Spleen (tissue), 7 donors: ENCODE data around the gene CBFA2T2.

ENCODE experiments used
- POLR2A ChIP-seq, 3 donors: fragments of 450-650 bp; IDR thresholded peaks; one replicate each; pipeline ENCODE4 v1.5.1; 2017; ENCODE audit warnings: antibody characterized with exemption in 3 of 3, mild to moderate bottlenecking in 1 of 3
- TF ChIP-seq, protein P1 (sequence below), 11 experiments: fragments of 200-600 bp in 7 of 11; fragments of 450-650 bp in 4 of 11; sonication (generic) in 4 of 11; IDR thresholded peaks in 8 of 11; conservative IDR thresholded peaks in 3 of 11; 1 replicate in 7 of 11; 2 replicates in 4 of 11; pipeline versions ENCODE4 v1.4.0 to v1.8.0; 2016 to 2021; ENCODE audit warnings: antibody characterized with exemption in 11 of 11, inconsistent platforms in 4 of 11, mild to moderate bottlenecking in 1 of 11
- donor health status: DM: no; HTN: no; CAD: no; lungs with moderate emphysema.
- donor health status: DM: no; HTN: no; CAD: no.
- donor health status: DM: no; HTN: no; CAD: no.

DNA sequence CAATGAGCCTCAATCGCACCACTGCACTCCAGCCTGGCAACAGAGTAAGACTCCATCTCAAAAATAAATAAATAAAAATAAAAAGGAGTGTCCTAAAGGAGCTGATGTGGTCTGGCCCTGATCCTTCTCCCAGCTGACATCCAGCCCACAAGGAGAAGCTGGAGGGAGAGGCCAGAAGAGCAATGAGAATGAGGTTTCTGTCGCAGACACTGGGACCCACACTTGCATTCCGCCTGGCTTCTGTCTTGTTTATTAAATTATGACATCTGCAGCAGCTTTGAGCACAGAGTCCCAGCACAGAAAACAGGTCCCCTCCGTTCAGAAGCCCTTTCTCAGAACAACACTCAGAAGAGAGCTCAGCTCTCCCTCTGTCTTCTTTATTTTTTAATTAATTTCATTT, 206.6 kb downstream of the CBFA2T2 start:
- TF ChIP-seq, protein P1, sequence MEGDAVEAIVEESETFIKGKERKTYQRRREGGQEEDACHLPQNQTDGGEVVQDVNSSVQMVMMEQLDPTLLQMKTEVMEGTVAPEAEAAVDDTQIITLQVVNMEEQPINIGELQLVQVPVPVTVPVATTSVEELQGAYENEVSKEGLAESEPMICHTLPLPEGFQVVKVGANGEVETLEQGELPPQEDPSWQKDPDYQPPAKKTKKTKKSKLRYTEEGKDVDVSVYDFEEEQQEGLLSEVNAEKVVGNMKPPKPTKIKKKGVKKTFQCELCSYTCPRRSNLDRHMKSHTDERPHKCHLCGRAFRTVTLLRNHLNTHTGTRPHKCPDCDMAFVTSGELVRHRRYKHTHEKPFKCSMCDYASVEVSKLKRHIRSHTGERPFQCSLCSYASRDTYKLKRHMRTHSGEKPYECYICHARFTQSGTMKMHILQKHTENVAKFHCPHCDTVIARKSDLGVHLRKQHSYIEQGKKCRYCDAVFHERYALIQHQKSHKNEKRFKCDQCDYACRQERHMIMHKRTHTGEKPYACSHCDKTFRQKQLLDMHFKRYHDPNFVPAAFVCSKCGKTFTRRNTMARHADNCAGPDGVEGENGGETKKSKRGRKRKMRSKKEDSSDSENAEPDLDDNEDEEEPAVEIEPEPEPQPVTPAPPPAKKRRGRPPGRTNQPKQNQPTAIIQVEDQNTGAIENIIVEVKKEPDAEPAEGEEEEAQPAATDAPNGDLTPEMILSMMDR (IDR thresholded peaks at IDR 0.05 in 8 of 11, conservative IDR thresholded peaks at IDR 0.05 in 3 of 11): no peak
- no peak for TF ChIP-seq POLR2A (IDR thresholded peaks at IDR 0.05)
